Liver (tissue), 9 donors: ENCODE measurements around the gene RNF8. TPM values are rescaled to one million over a fixed set of nuclear protein-coding genes. Genes with fewer than 3 reads are reported as not detected.

ENCODE experiments used
- DNase-seq: peaks from one replicate; pipeline ENCODE4 v3.0.0-alpha.2; 2017; ENCODE audit warnings: low spot score
- H3K27ac ChIP-seq, 2 donors: one replicate each; pipeline ENCODE4 v1.7.0; 2013; ENCODE audit warnings: inconsistent platforms in 2 of 2, low read length in 2 of 2, control low read depth in 1 of 2, low read depth in 1 of 2, mild to moderate bottlenecking in 1 of 2
- H3K27me3 ChIP-seq, 4 donors: one replicate each; pipeline versions ENCODE4 v1.6.1 to v1.7.0; 2013; ENCODE audit warnings: low read length in 3 of 4, inconsistent platforms in 1 of 4, mild to moderate bottlenecking in 1 of 4, moderate library complexity in 1 of 4; ENCODE audit not compliant: control insufficient read depth in 4 of 4, insufficient read depth in 4 of 4
- H3K36me3 ChIP-seq, 4 donors: one replicate each; pipeline versions ENCODE4 v1.6.1 to v1.7.0; 2013; ENCODE audit warnings: low read length in 3 of 4, mild to moderate bottlenecking in 3 of 4, low read depth in 1 of 4, moderate library complexity in 1 of 4; ENCODE audit not compliant: control insufficient read depth in 4 of 4, insufficient read depth in 3 of 4
- H3K4me1 ChIP-seq, 4 donors: one replicate each; pipeline versions ENCODE4 v1.6.1 to v1.7.0; 2013; ENCODE audit warnings: low read length in 3 of 4, mild to moderate bottlenecking in 3 of 4, moderate library complexity in 1 of 4; ENCODE audit not compliant: control insufficient read depth in 4 of 4, insufficient read depth in 4 of 4
- H3K4me3 ChIP-seq, 3 donors: one replicate each; pipeline versions ENCODE4 v1.6.1 to v1.7.0; 2013; ENCODE audit warnings: low read length in 3 of 3, control low read depth in 1 of 3, low read depth in 1 of 3, mild to moderate bottlenecking in 1 of 3
- H3K9ac ChIP-seq, 2 donors: one replicate each; pipeline ENCODE4 v1.7.0; 2013; ENCODE audit warnings: low read length in 2 of 2, mild to moderate bottlenecking in 2 of 2, moderate library complexity in 2 of 2, control low read depth in 1 of 2, low read depth in 1 of 2
- H3K9me3 ChIP-seq, 4 donors: one replicate each; pipeline versions ENCODE4 v1.6.1 to v1.7.0; 2013; ENCODE audit warnings: low read length in 3 of 4; ENCODE audit not compliant: control insufficient read depth in 4 of 4
- ATF3 ChIP-seq: IDR thresholded peaks from 2 replicates; pipeline ENCODE4 v1.6.1; 2016; ENCODE audit warnings: antibody characterized with exemption
- EGR1 ChIP-seq, 2 donors: IDR thresholded peaks; 2 replicates each; pipeline ENCODE4 v1.6.1; 2016 to 2018; ENCODE audit warnings: antibody characterized with exemption in 2 of 2, low read depth in 2 of 2
- FOXA1 ChIP-seq: IDR thresholded peaks from 2 replicates; pipeline ENCODE4 v1.6.1; 2016; ENCODE audit warnings: antibody characterized with exemption
- FOXA2 ChIP-seq: IDR thresholded peaks from 2 replicates; pipeline ENCODE4 v1.6.1; 2016; ENCODE audit warnings: antibody characterized with exemption
- GABPA ChIP-seq, 2 donors: IDR thresholded peaks in 1 of 2; conservative IDR thresholded peaks in 1 of 2; 2 replicates each; pipeline ENCODE4 v1.6.1; 2016; ENCODE audit warnings: antibody characterized with exemption in 2 of 2, mild to moderate bottlenecking in 1 of 2, moderate library complexity in 1 of 2
- HNF4A ChIP-seq, 2 donors: conservative IDR thresholded peaks; 2 replicates each; pipeline ENCODE4 v1.6.1; 2016; ENCODE audit warnings: antibody characterized with exemption in 2 of 2, mild to moderate bottlenecking in 2 of 2
- HNF4G ChIP-seq: IDR thresholded peaks from 2 replicates; pipeline ENCODE4 v1.6.1; 2016; ENCODE audit warnings: antibody characterized with exemption
- JUND ChIP-seq, 2 donors: IDR thresholded peaks; 2 replicates each; pipeline ENCODE4 v1.6.1; 2016; ENCODE audit warnings: antibody characterized with exemption in 2 of 2
- MAX ChIP-seq: IDR thresholded peaks from 2 replicates; pipeline ENCODE4 v1.6.1; 2016; ENCODE audit warnings: antibody characterized with exemption
- SP1 ChIP-seq: IDR thresholded peaks from 2 replicates; pipeline ENCODE4 v1.6.1; 2018; ENCODE audit warnings: antibody characterized with exemption, mild to moderate bottlenecking
- TAF1 ChIP-seq: conservative IDR thresholded peaks from 2 replicates; pipeline ENCODE4 v1.6.1; 2016; ENCODE audit warnings: antibody characterized with exemption, mild to moderate bottlenecking
- YY1 ChIP-seq: IDR thresholded peaks from 2 replicates; pipeline ENCODE4 v1.6.1; 2016; ENCODE audit warnings: antibody characterized with exemption, mild to moderate bottlenecking
- ZBTB33 ChIP-seq: IDR thresholded peaks from 2 replicates; pipeline ENCODE4 v1.6.1; 2016; ENCODE audit warnings: antibody characterized with exemption
- WGBS: extraction: QIAGEN DNeasy Blood & Tissue Kit; methylation state at CpG from one replicate; pipeline ENCODE4 v1.1.7; 2013; 5-methylcytosine and 5-hydroxymethylcytosine counted together
- polyA plus RNA-seq, 2 donors: library from polyadenylated mRNA; stranded (reverse) in 1 of 2; unstranded in 1 of 2; fragments of 200-250 nt in 1 of 2; fragments of >200 nt in 1 of 2; fragmentation: Nextera tagmentation in 1 of 2; extraction: Ambion mirVana in 1 of 2; gene quantifications; one replicate each; pipeline versions ENCODE4 v1.2.1 to v1.2.3, GENCODE V29; 2013 to 2015
- total RNA-seq, 2 donors: library from RNA; depleted of rRNA; stranded (reverse); fragments of >200 nt; gene quantifications; one replicate each; pipeline ENCODE4 v1.2.3, GENCODE V29; 2014
- TF ChIP-seq, protein P1 (sequence below): fragments of 150-350 bp; IDR thresholded peaks from 2 replicates; pipeline ENCODE4 v1.5.1; 2017; ENCODE audit warnings: improper control_type of control experiment, low read depth, low read length; ENCODE audit not compliant: missing input control
- TF ChIP-seq, protein P2 (sequence below): IDR thresholded peaks from 2 replicates; pipeline ENCODE4 v1.6.1; 2016; ENCODE audit warnings: antibody characterized with exemption, mild to moderate bottlenecking
- donor health status: healthy.
- donor health status: healthy.
- donor health status: healthy.
- donor health status: healthy.
- donor health status: healthy.

Gene RNF8
- total and polyA plus RNA-seq, 4 donors: 6.1 to 9.9 (median 7.5) TPM

- Histone ChIP-seq H3K4me1 (no peaks in the 10 kb centered on the region), H3K36me3 (peaks cover 0 to 16% (median 6%) of the 10 kb centered on the region in 4 donors), H3K27me3 (no peaks in the 10 kb centered on the region), H3K4me3 (no peak overlapping the region), H3K9ac (no peak overlapping the region), H3K27ac (no peak overlapping the region), H3K9me3 (no peaks in the 10 kb centered on the region)
- no peak for TF ChIP-seq FOXA1
- TF ChIP-seq FOXA2: no peak
- no peak for TF ChIP-seq ATF3
- TF ChIP-seq TAF1: no peak
- no peak for TF ChIP-seq HNF4A (conservative IDR thresholded peaks at IDR 0.05)
- TF ChIP-seq EGR1 (IDR thresholded peaks at IDR 0.05; ENCODE audit: low read depth in 2 of 2): no peak
- TF ChIP-seq MAX: no peak
- TF ChIP-seq SP1: no peak
- 99% methylated on average over 7 of the region's 7 CpGs for WGBS
- DNase-seq: no peak
Measured at GRCh38 chr6:37304766-37305165, 49.0 kb upstream of the RNF8 start.

DNA sequence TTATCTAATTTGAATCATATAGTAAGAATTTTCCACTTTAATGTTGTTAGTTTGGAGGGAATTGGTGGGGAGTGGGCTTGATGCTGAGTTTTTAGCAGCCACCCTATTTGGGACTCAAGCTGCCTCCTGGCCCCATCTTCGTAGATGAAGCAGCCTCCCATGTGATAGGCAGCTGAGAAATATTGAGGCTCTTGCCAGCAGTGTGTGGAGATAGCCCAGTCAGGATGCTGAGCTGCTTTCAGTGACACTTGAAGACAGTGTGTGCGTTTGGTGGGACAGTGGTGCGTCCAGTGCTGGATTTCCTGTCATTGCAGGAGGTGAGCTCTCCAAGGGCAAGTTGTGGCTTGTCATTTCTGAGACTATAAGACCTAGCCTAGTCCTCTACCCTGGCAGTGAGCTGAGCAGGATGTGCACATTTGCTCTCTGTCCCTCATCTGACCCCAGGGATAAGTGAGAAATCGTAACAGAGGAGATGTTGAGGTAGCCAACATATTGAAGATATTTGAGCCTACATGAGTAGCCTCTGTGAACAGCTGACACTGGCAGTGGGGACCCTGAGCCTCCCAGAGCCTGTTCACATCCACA lies 47.9 kb upstream of the RNF8 start:
- 95% methylated on average over 4 of the region's 4 CpGs for WGBS
- H3K9ac ChIP-seq: no peak overlapping the region
- TF ChIP-seq GABPA (IDR thresholded peaks at IDR 0.05 in 1 of 2, conservative IDR thresholded peaks at IDR 0.05 in 1 of 2): no peak
- no peak for TF ChIP-seq YY1
- no peak for TF ChIP-seq FOXA2
- TF ChIP-seq, protein P1, sequence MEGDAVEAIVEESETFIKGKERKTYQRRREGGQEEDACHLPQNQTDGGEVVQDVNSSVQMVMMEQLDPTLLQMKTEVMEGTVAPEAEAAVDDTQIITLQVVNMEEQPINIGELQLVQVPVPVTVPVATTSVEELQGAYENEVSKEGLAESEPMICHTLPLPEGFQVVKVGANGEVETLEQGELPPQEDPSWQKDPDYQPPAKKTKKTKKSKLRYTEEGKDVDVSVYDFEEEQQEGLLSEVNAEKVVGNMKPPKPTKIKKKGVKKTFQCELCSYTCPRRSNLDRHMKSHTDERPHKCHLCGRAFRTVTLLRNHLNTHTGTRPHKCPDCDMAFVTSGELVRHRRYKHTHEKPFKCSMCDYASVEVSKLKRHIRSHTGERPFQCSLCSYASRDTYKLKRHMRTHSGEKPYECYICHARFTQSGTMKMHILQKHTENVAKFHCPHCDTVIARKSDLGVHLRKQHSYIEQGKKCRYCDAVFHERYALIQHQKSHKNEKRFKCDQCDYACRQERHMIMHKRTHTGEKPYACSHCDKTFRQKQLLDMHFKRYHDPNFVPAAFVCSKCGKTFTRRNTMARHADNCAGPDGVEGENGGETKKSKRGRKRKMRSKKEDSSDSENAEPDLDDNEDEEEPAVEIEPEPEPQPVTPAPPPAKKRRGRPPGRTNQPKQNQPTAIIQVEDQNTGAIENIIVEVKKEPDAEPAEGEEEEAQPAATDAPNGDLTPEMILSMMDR: no peak
- TF ChIP-seq EGR1 (IDR thresholded peaks at IDR 0.05; ENCODE audit: low read depth in 2 of 2): no peak
- TF ChIP-seq, protein P2, sequence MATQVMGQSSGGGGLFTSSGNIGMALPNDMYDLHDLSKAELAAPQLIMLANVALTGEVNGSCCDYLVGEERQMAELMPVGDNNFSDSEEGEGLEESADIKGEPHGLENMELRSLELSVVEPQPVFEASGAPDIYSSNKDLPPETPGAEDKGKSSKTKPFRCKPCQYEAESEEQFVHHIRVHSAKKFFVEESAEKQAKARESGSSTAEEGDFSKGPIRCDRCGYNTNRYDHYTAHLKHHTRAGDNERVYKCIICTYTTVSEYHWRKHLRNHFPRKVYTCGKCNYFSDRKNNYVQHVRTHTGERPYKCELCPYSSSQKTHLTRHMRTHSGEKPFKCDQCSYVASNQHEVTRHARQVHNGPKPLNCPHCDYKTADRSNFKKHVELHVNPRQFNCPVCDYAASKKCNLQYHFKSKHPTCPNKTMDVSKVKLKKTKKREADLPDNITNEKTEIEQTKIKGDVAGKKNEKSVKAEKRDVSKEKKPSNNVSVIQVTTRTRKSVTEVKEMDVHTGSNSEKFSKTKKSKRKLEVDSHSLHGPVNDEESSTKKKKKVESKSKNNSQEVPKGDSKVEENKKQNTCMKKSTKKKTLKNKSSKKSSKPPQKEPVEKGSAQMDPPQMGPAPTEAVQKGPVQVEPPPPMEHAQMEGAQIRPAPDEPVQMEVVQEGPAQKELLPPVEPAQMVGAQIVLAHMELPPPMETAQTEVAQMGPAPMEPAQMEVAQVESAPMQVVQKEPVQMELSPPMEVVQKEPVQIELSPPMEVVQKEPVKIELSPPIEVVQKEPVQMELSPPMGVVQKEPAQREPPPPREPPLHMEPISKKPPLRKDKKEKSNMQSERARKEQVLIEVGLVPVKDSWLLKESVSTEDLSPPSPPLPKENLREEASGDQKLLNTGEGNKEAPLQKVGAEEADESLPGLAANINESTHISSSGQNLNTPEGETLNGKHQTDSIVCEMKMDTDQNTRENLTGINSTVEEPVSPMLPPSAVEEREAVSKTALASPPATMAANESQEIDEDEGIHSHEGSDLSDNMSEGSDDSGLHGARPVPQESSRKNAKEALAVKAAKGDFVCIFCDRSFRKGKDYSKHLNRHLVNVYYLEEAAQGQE: no peak
- TF ChIP-seq ATF3: no peak
- no peak for TF ChIP-seq JUND (IDR thresholded peaks at IDR 0.05)
- TF ChIP-seq MAX: no peak
- no peak for TF ChIP-seq HNF4G
- no peak for TF ChIP-seq ZBTB33
- no peak for TF ChIP-seq SP1
- TF ChIP-seq FOXA1: no peak
- H3K27me3 ChIP-seq: no peaks in the 10 kb centered on the region
- no peaks in the 10 kb centered on the region for H3K4me1 ChIP-seq
- no peak overlapping the region for H3K4me3 ChIP-seq
- H3K9me3 ChIP-seq: no peaks in the 10 kb centered on the region
- DNase-seq: no peak
- peaks cover 0 to 16% (median 6%) of the 10 kb centered on the region in 4 donors for H3K36me3 ChIP-seq
- H3K27ac ChIP-seq: no peak overlapping the region
